ENCODE results near the gene FLT3.

GRCh38 chr13:28067491-28067890, 32.9 kb downstream of the FLT3 start:
- TF ChIP-seq CTCF (IDR thresholded peaks at IDR 0.05) (no peak), POLR2A (IDR thresholded peaks at IDR 0.05) (no peak)
